Erythroblast (primary cell): Measurements from ENCODE around the gene AMIGO2.

Source experiments
- GATA1 ChIP-seq: IDR thresholded peaks from 2 replicates; pipeline ENCODE4 v1.6.1; 2011; ENCODE audit warnings: low read depth, mild to moderate bottlenecking, control low read depth, low read length, moderate library complexity
- POLR2A ChIP-seq: IDR thresholded peaks from 2 replicates; pipeline ENCODE4 v1.6.1; 2011; ENCODE audit warnings: mild to moderate bottlenecking, low read length

DNA sequence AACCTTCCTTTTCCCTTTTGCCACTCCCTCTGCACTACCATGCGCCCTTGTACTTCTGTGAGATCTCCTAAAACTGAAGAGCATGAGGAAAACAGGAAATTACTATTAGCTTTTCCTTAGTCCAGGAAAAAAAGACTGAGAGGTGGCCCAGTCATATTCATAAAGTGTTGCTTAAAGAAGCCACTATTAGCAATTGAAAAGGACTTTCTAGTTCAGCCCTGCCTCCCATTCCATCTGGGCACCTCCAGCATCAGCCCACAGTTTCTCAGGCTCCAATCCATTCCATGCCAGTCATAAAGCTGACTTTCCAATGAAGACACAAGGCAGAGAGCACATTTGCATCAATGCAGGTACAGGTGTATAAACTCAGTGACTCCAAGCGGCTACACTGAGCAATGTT is 19.9 kb upstream of the AMIGO2 start:
- TF ChIP-seq POLR2A = no peak
- TF ChIP-seq GATA1 = no peak
